H9 (cell line): ENCODE results near the gene MGP. TPM values are rescaled to one million over a fixed set of nuclear protein-coding genes. Genes with fewer than 3 reads are reported as not detected.

Experiments used
- DNase-seq: peaks from one replicate; pipeline ENCODE4 v3.0.0-alpha.2; 2017
- H2AFZ ChIP-seq: one replicate; pipeline ENCODE4 v1.6.1; 2013; ENCODE audit warnings: mild to moderate bottlenecking, low read length, control low read depth, moderate library complexity
- H2AK5ac ChIP-seq: 2 replicates; pipeline ENCODE4 v1.6.1; 2013; ENCODE audit warnings: low read length, control low read depth, mixed read lengths; ENCODE audit not compliant: insufficient read length
- H2BK120ac ChIP-seq: one replicate; pipeline ENCODE4 v1.6.1; 2013; ENCODE audit warnings: low read depth, mild to moderate bottlenecking, low read length, control low read depth, inconsistent platforms; ENCODE audit not compliant: poor library complexity, severe bottlenecking
- H2BK12ac ChIP-seq: 2 replicates; pipeline ENCODE4 v1.6.1; 2013; ENCODE audit warnings: low read length, control low read depth, mixed read lengths, low read depth; ENCODE audit not compliant: insufficient read length
- H2BK15ac ChIP-seq: 2 replicates; pipeline ENCODE4 v1.6.1; 2013; ENCODE audit warnings: low read depth, low read length, control low read depth
- H2BK20ac ChIP-seq: one replicate; pipeline ENCODE4 v1.6.1; 2013; ENCODE audit warnings: low read depth, mild to moderate bottlenecking, low read length, control low read depth, inconsistent platforms; ENCODE audit not compliant: poor library complexity, severe bottlenecking
- H2BK5ac ChIP-seq: 2 replicates; pipeline ENCODE4 v1.6.1; 2013; ENCODE audit warnings: low read length, control low read depth, mixed read lengths; ENCODE audit not compliant: insufficient read length
- H3K14ac ChIP-seq: 2 replicates; pipeline ENCODE4 v1.6.1; 2013; ENCODE audit warnings: low read length, control low read depth; ENCODE audit not compliant: insufficient read depth
- H3K18ac ChIP-seq: 2 replicates; pipeline ENCODE4 v1.6.1; 2013; ENCODE audit warnings: low read depth, mild to moderate bottlenecking, mixed read lengths, low read length, control low read depth; ENCODE audit not compliant: insufficient read length
- H3K23ac ChIP-seq: 2 replicates; pipeline ENCODE4 v1.6.1; 2013; ENCODE audit warnings: low read length, control low read depth, mixed read lengths, low read depth; ENCODE audit not compliant: insufficient read length
- H3K23me2 ChIP-seq: 2 replicates; pipeline ENCODE4 v1.6.1; 2013; ENCODE audit warnings: low read depth, mild to moderate bottlenecking, mixed read lengths, low read length, control low read depth; ENCODE audit not compliant: insufficient read length, poor library complexity, severe bottlenecking
- H3K27ac ChIP-seq: 2 replicates; pipeline ENCODE4 v1.5.1; 2013; ENCODE audit warnings: low read length, control low read depth, mixed read lengths, low read depth; ENCODE audit not compliant: insufficient read length
- H3K27me3 ChIP-seq: 2 replicates; pipeline ENCODE4 v1.6.1; 2013; ENCODE audit warnings: low read length, control low read depth, inconsistent platforms; ENCODE audit not compliant: insufficient read depth
- H3K4ac ChIP-seq: 2 replicates; pipeline ENCODE4 v1.6.1; 2013; ENCODE audit warnings: low read depth, mild to moderate bottlenecking, control low read depth, inconsistent platforms, low read length, moderate library complexity
- H3K4me1 ChIP-seq: 2 replicates; pipeline ENCODE4 v1.6.1; 2013; ENCODE audit warnings: low read length, control low read depth, inconsistent platforms; ENCODE audit not compliant: insufficient read depth
- H3K4me2 ChIP-seq: 2 replicates; pipeline ENCODE4 v1.6.1; 2013; ENCODE audit warnings: low read length, control low read depth, mixed read lengths; ENCODE audit not compliant: insufficient read length, insufficient read depth
- H3K56ac ChIP-seq: 2 replicates; pipeline ENCODE4 v1.6.1; 2013; ENCODE audit warnings: low read depth, mild to moderate bottlenecking, mixed read lengths, low read length, control low read depth; ENCODE audit not compliant: insufficient read length
- H3K79me1 ChIP-seq: 2 replicates; pipeline ENCODE4 v1.6.1; 2013; ENCODE audit warnings: low read depth, mild to moderate bottlenecking, moderate library complexity, low read length, control low read depth, inconsistent platforms; ENCODE audit not compliant: insufficient read depth, poor library complexity, severe bottlenecking
- H3K79me2 ChIP-seq: 2 replicates; pipeline ENCODE4 v1.6.1; 2013; ENCODE audit warnings: low read length, control low read depth, inconsistent platforms; ENCODE audit not compliant: insufficient read depth
- H3K9ac ChIP-seq: 2 replicates; pipeline ENCODE4 v1.6.1; 2013; ENCODE audit warnings: low read length, control low read depth, mixed read lengths; ENCODE audit not compliant: insufficient read length; ENCODE audit errors: extremely low read depth
- H3K9me3 ChIP-seq: one replicate; pipeline ENCODE4 v1.6.1; 2013; ENCODE audit warnings: low read depth, low read length, inconsistent platforms; ENCODE audit not compliant: control insufficient read depth
- H3T11ph ChIP-seq: one replicate; pipeline ENCODE4 v1.6.1; 2013; ENCODE audit warnings: mild to moderate bottlenecking, low read length, control low read depth, inconsistent platforms
- H4K20me1 ChIP-seq: one replicate; pipeline ENCODE4 v1.6.1; 2013; ENCODE audit not compliant: control insufficient read depth, insufficient read length, insufficient read depth
- H4K5ac ChIP-seq: 2 replicates; pipeline ENCODE4 v1.6.1; 2013; ENCODE audit warnings: low read depth, mild to moderate bottlenecking, mixed read lengths, low read length, control low read depth; ENCODE audit not compliant: insufficient read length
- H4K8ac ChIP-seq: replicated peaks from 2 replicates; pipeline ENCODE4 v1.6.1; 2013; ENCODE audit warnings: low read length, control low read depth, mixed read lengths, low read depth; ENCODE audit not compliant: insufficient read length
- H4K91ac ChIP-seq: 2 replicates; pipeline ENCODE4 v1.6.1; 2013; ENCODE audit warnings: low read depth, mild to moderate bottlenecking, moderate library complexity, mixed read lengths, low read length, control low read depth; ENCODE audit not compliant: insufficient read length
- H3K27ac Mint-ChIP-seq, 3 experiments: 2 replicates in 2 of 3; 3 replicates in 1 of 3; pipeline ENCODE4 v1.8.0; 2020 to 2021; ENCODE audit warnings: mixed read lengths in 3 of 3, mild to moderate bottlenecking in 1 of 3, moderate library complexity in 1 of 3
- H3K27me3 Mint-ChIP-seq: 2 replicates; pipeline ENCODE4 v1.8.0; 2021; ENCODE audit warnings: low read depth, mild to moderate bottlenecking, moderate library complexity, mixed read lengths
- H3K36me3 Mint-ChIP-seq, 3 experiments: 2 replicates in 2 of 3; 3 replicates in 1 of 3; pipeline ENCODE4 v1.8.0; 2020 to 2021; ENCODE audit warnings: low read depth in 3 of 3, mixed read lengths in 3 of 3; ENCODE audit not compliant: insufficient read depth in 1 of 3
- H3K4me1 Mint-ChIP-seq, 2 experiments: 2 replicates each; pipeline ENCODE4 v1.8.0; 2020; ENCODE audit warnings: mixed read lengths in 2 of 2
- H3K4me3 Mint-ChIP-seq, 2 experiments: 2 replicates in 1 of 2; 3 replicates in 1 of 2; pipeline ENCODE4 v1.8.0; 2020 to 2021; ENCODE audit warnings: mild to moderate bottlenecking in 2 of 2, mixed read lengths in 2 of 2, moderate library complexity in 1 of 2
- H3K9me3 Mint-ChIP-seq, 2 experiments: 2 replicates in 1 of 2; 3 replicates in 1 of 2; pipeline ENCODE4 v1.8.0; 2020; ENCODE audit warnings: mild to moderate bottlenecking in 2 of 2, mixed read lengths in 2 of 2, moderate library complexity in 1 of 2
- WGBS: extraction: QIAGEN DNeasy Blood & Tissue Kit; methylation state at CpG from one replicate; pipeline ENCODE4 v1.1.7; 2013; ENCODE audit warnings: missing lambda C conversion rate, low lambda C conversion rate, mixed read lengths; ENCODE audit not compliant: insufficient read length; ENCODE audit errors: extremely low coverage; 5-methylcytosine and 5-hydroxymethylcytosine counted together
- total RNA-seq: library from RNA; stranded (reverse); gene quantifications from 2 replicates; pipeline ENCODE4 v1.2.1, GENCODE V29; 2021
- TF ChIP-seq, protein P1 (sequence below): fragments of 200-600 bp; sonication (generic); conservative IDR thresholded peaks from 3 replicates; pipeline ENCODE4 v1.8.0; 2021; ENCODE audit warnings: antibody characterized with exemption, mild to moderate bottlenecking

MGP gene
- total RNA-seq, 1 experiment from 2014 or later: not detected

GRCh38 chr12:14871247-14871646 lies 14.4 kb downstream of the MGP start:
- DNase-seq: no peak
- Histone ChIP-seq H2AK5ac (no peak overlapping the region), H3T11ph (no peak overlapping the region), H2BK120ac (no peak overlapping the region), H2BK15ac (no peak overlapping the region), H4K20me1 (no peaks in the 10 kb centered on the region), H3K23me2 (no peaks in the 10 kb centered on the region), H3K18ac (no peak overlapping the region), H3K27ac (no peak overlapping the region), H2BK20ac (no peak overlapping the region), H3K14ac (no peak overlapping the region), H4K91ac (no peak overlapping the region), H3K4me2 (no peak overlapping the region), H4K5ac (no peak overlapping the region), H2BK12ac (no peak overlapping the region), H3K27me3 (no peaks in the 10 kb centered on the region), H3K23ac (no peak overlapping the region), H3K79me2 (no peaks in the 10 kb centered on the region), H3K9me3 (no peaks in the 10 kb centered on the region), H3K56ac (no peak overlapping the region), H3K79me1 (no peaks in the 10 kb centered on the region), H3K4me1 (no peaks in the 10 kb centered on the region), H2BK5ac (no peak overlapping the region), H3K9ac (no peak overlapping the region), H4K8ac (no peak overlapping the region), H2AFZ (no peak overlapping the region), H3K4ac (no peak overlapping the region)
- Mint-ChIP-seq H3K9me3 (peaks cover 15 to 18% of the 10 kb centered on the region in 2 experiments), H3K4me1 (no peaks in the 10 kb centered on the region), H3K27me3 (peaks cover 4% of the 10 kb centered on the region; the same call in 1 of the 2 replicates), H3K27ac (no peak overlapping the region), H3K36me3 (peaks cover 9 to 13% (median 9%) of the 10 kb centered on the region in 3 experiments; a peak in 6 of 7 replicates), H3K4me3 (no peak overlapping the region)
- TF ChIP-seq, protein P1, sequence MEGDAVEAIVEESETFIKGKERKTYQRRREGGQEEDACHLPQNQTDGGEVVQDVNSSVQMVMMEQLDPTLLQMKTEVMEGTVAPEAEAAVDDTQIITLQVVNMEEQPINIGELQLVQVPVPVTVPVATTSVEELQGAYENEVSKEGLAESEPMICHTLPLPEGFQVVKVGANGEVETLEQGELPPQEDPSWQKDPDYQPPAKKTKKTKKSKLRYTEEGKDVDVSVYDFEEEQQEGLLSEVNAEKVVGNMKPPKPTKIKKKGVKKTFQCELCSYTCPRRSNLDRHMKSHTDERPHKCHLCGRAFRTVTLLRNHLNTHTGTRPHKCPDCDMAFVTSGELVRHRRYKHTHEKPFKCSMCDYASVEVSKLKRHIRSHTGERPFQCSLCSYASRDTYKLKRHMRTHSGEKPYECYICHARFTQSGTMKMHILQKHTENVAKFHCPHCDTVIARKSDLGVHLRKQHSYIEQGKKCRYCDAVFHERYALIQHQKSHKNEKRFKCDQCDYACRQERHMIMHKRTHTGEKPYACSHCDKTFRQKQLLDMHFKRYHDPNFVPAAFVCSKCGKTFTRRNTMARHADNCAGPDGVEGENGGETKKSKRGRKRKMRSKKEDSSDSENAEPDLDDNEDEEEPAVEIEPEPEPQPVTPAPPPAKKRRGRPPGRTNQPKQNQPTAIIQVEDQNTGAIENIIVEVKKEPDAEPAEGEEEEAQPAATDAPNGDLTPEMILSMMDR: no peak
- no CpG with 5 or more reads among the region's 1 CpG for WGBS
